Liver (tissue), 9 donors: ENCODE results near the gene SLMAP. TPM values are rescaled to one million over a fixed set of nuclear protein-coding genes. Genes with fewer than 3 reads are reported as not detected.

Experiments used
- DNase-seq: peaks from one replicate; pipeline ENCODE4 v3.0.0-alpha.2; 2017; ENCODE audit warnings: low spot score
- H3K27ac ChIP-seq, 2 donors: one replicate each; pipeline ENCODE4 v1.7.0; 2013; ENCODE audit warnings: inconsistent platforms in 2 of 2, low read length in 2 of 2, control low read depth in 1 of 2, low read depth in 1 of 2, mild to moderate bottlenecking in 1 of 2
- H3K27me3 ChIP-seq, 4 donors: one replicate each; pipeline versions ENCODE4 v1.6.1 to v1.7.0; 2013; ENCODE audit warnings: low read length in 3 of 4, inconsistent platforms in 1 of 4, mild to moderate bottlenecking in 1 of 4, moderate library complexity in 1 of 4; ENCODE audit not compliant: control insufficient read depth in 4 of 4, insufficient read depth in 4 of 4
- H3K36me3 ChIP-seq, 4 donors: one replicate each; pipeline versions ENCODE4 v1.6.1 to v1.7.0; 2013; ENCODE audit warnings: low read length in 3 of 4, mild to moderate bottlenecking in 3 of 4, low read depth in 1 of 4, moderate library complexity in 1 of 4; ENCODE audit not compliant: control insufficient read depth in 4 of 4, insufficient read depth in 3 of 4
- H3K4me1 ChIP-seq, 4 donors: one replicate each; pipeline versions ENCODE4 v1.6.1 to v1.7.0; 2013; ENCODE audit warnings: low read length in 3 of 4, mild to moderate bottlenecking in 3 of 4, moderate library complexity in 1 of 4; ENCODE audit not compliant: control insufficient read depth in 4 of 4, insufficient read depth in 4 of 4
- H3K4me3 ChIP-seq, 3 donors: one replicate each; pipeline versions ENCODE4 v1.6.1 to v1.7.0; 2013; ENCODE audit warnings: low read length in 3 of 3, control low read depth in 1 of 3, low read depth in 1 of 3, mild to moderate bottlenecking in 1 of 3
- H3K9ac ChIP-seq, 2 donors: one replicate each; pipeline ENCODE4 v1.7.0; 2013; ENCODE audit warnings: low read length in 2 of 2, mild to moderate bottlenecking in 2 of 2, moderate library complexity in 2 of 2, control low read depth in 1 of 2, low read depth in 1 of 2
- H3K9me3 ChIP-seq, 4 donors: one replicate each; pipeline versions ENCODE4 v1.6.1 to v1.7.0; 2013; ENCODE audit warnings: low read length in 3 of 4; ENCODE audit not compliant: control insufficient read depth in 4 of 4
- ATF3 ChIP-seq: IDR thresholded peaks from 2 replicates; pipeline ENCODE4 v1.6.1; 2016; ENCODE audit warnings: antibody characterized with exemption
- EGR1 ChIP-seq, 2 donors: IDR thresholded peaks; 2 replicates each; pipeline ENCODE4 v1.6.1; 2016 to 2018; ENCODE audit warnings: antibody characterized with exemption in 2 of 2, low read depth in 2 of 2
- FOXA1 ChIP-seq: IDR thresholded peaks from 2 replicates; pipeline ENCODE4 v1.6.1; 2016; ENCODE audit warnings: antibody characterized with exemption
- FOXA2 ChIP-seq: IDR thresholded peaks from 2 replicates; pipeline ENCODE4 v1.6.1; 2016; ENCODE audit warnings: antibody characterized with exemption
- GABPA ChIP-seq, 2 donors: IDR thresholded peaks in 1 of 2; conservative IDR thresholded peaks in 1 of 2; 2 replicates each; pipeline ENCODE4 v1.6.1; 2016; ENCODE audit warnings: antibody characterized with exemption in 2 of 2, mild to moderate bottlenecking in 1 of 2, moderate library complexity in 1 of 2
- HNF4G ChIP-seq: IDR thresholded peaks from 2 replicates; pipeline ENCODE4 v1.6.1; 2016; ENCODE audit warnings: antibody characterized with exemption
- NR2F2 ChIP-seq: IDR thresholded peaks from 2 replicates; pipeline ENCODE4 v1.6.1; 2016; ENCODE audit warnings: antibody characterized with exemption
- REST ChIP-seq: IDR thresholded peaks from 2 replicates; pipeline ENCODE4 v1.6.1; 2016; ENCODE audit warnings: antibody characterized with exemption, mild to moderate bottlenecking
- RXRA ChIP-seq, 2 donors: IDR thresholded peaks; 2 replicates each; pipeline ENCODE4 v1.6.1; 2017 to 2018; ENCODE audit warnings: antibody characterized with exemption in 2 of 2, mild to moderate bottlenecking in 1 of 2
- SP1 ChIP-seq: IDR thresholded peaks from 2 replicates; pipeline ENCODE4 v1.6.1; 2018; ENCODE audit warnings: antibody characterized with exemption, mild to moderate bottlenecking
- TAF1 ChIP-seq: conservative IDR thresholded peaks from 2 replicates; pipeline ENCODE4 v1.6.1; 2016; ENCODE audit warnings: antibody characterized with exemption, mild to moderate bottlenecking
- YY1 ChIP-seq: IDR thresholded peaks from 2 replicates; pipeline ENCODE4 v1.6.1; 2016; ENCODE audit warnings: antibody characterized with exemption, mild to moderate bottlenecking
- ZBTB33 ChIP-seq: IDR thresholded peaks from 2 replicates; pipeline ENCODE4 v1.6.1; 2016; ENCODE audit warnings: antibody characterized with exemption
- WGBS: extraction: QIAGEN DNeasy Blood & Tissue Kit; methylation state at CpG from one replicate; pipeline ENCODE4 v1.1.7; 2013; 5-methylcytosine and 5-hydroxymethylcytosine counted together
- polyA plus RNA-seq, 2 donors: library from polyadenylated mRNA; stranded (reverse) in 1 of 2; unstranded in 1 of 2; fragments of 200-250 nt in 1 of 2; fragments of >200 nt in 1 of 2; fragmentation: Nextera tagmentation in 1 of 2; extraction: Ambion mirVana in 1 of 2; gene quantifications; one replicate each; pipeline versions ENCODE4 v1.2.1 to v1.2.3, GENCODE V29; 2013 to 2015
- total RNA-seq, 2 donors: library from RNA; depleted of rRNA; stranded (reverse); fragments of >200 nt; gene quantifications; one replicate each; pipeline ENCODE4 v1.2.3, GENCODE V29; 2014
- donor health status: healthy.
- donor health status: healthy.
- donor health status: healthy.
- donor health status: healthy.
- donor health status: healthy.

The SLMAP gene
- total and polyA plus RNA-seq, 4 donors, result 10.2 to 37.8 (median 19.4) TPM

GRCh38 chr3:57778494-57778893, 22.4 kb downstream of the SLMAP start:
- Histone ChIP-seq H3K9me3 (no peaks in the 10 kb centered on the region), H3K9ac (no peak overlapping the region), H3K36me3 (no peaks in the 10 kb centered on the region), H3K27ac (no peak overlapping the region), H3K4me3 (no peak overlapping the region), H3K4me1 (peaks cover 0 to 7% (median 4%) of the 10 kb centered on the region in 4 donors), H3K27me3 (no peaks in the 10 kb centered on the region)
- DNase-seq, result no peak
- TF ChIP-seq FOXA2 (no peak), GABPA (IDR thresholded peaks at IDR 0.05 in 1 of 2, conservative IDR thresholded peaks at IDR 0.05 in 1 of 2) (no peak), REST (no peak), FOXA1 (no peak), TAF1 (no peak)
- WGBS, result 80% methylated on average over 1 of the region's 1 CpG

GRCh38 chr3:57779666-57780065, 23.6 kb downstream of the SLMAP start:
- Histone ChIP-seq H3K27me3 (no peaks in the 10 kb centered on the region), H3K4me1 (peaks cover 2 to 15% (median 5%) of the 10 kb centered on the region in 4 donors), H3K9ac (no peak overlapping the region), H3K36me3 (no peaks in the 10 kb centered on the region), H3K4me3 (no peak overlapping the region), H3K9me3 (no peaks in the 10 kb centered on the region), H3K27ac (no peak overlapping the region)
- no peak for DNase-seq
- TF ChIP-seq GABPA (IDR thresholded peaks at IDR 0.05 in 1 of 2, conservative IDR thresholded peaks at IDR 0.05 in 1 of 2) (no peak), TAF1 (no peak), HNF4G (no peak), YY1 (no peak), ZBTB33 (no peak), EGR1 (IDR thresholded peaks at IDR 0.05; ENCODE audit: low read depth in 2 of 2) (no peak), RXRA (IDR thresholded peaks at IDR 0.05) (no peak), FOXA2 (no peak), FOXA1 (no peak), SP1 (no peak), NR2F2 (no peak), ATF3 (no peak)
- 97% methylated on average over 1 of the region's 1 CpG for WGBS
